Upper lobe of left lung (tissue), 4 donors: ENCODE results near the gene LONP2.

ENCODE experiments used
- EP300 ChIP-seq, 4 donors: sonication (generic); formaldehyde crosslinking; IDR thresholded peaks; one replicate each; pipeline ENCODE4 v1.5.1; 2017; ENCODE audit warnings: antibody characterized with exemption in 4 of 4, control low read depth in 2 of 4
- POLR2A ChIP-seq, 4 donors: fragments of 450-650 bp; IDR thresholded peaks; one replicate each; pipeline ENCODE4 v1.5.1; 2016 to 2017; ENCODE audit warnings: antibody characterized with exemption in 4 of 4, mild to moderate bottlenecking in 2 of 4
- POLR2AphosphoS5 ChIP-seq, 2 donors: sonication (generic); formaldehyde crosslinking; IDR thresholded peaks; one replicate each; pipeline ENCODE4 v1.5.1; 2017; ENCODE audit warnings: antibody characterized with exemption in 2 of 2
- TF ChIP-seq, protein P1 (sequence below), 6 experiments: fragments of 450-650 bp in 4 of 6; fragments of 200-600 bp in 2 of 6; sonication (generic) in 2 of 6; IDR thresholded peaks; one replicate each; pipeline ENCODE4 v1.5.1; 2016 to 2019; ENCODE audit warnings: antibody characterized with exemption in 6 of 6

GRCh38 chr16:48271728-48272127, 27.6 kb downstream of the LONP2 start:
- no peak for TF ChIP-seq POLR2A (IDR thresholded peaks at IDR 0.05)
- TF ChIP-seq, protein P1, sequence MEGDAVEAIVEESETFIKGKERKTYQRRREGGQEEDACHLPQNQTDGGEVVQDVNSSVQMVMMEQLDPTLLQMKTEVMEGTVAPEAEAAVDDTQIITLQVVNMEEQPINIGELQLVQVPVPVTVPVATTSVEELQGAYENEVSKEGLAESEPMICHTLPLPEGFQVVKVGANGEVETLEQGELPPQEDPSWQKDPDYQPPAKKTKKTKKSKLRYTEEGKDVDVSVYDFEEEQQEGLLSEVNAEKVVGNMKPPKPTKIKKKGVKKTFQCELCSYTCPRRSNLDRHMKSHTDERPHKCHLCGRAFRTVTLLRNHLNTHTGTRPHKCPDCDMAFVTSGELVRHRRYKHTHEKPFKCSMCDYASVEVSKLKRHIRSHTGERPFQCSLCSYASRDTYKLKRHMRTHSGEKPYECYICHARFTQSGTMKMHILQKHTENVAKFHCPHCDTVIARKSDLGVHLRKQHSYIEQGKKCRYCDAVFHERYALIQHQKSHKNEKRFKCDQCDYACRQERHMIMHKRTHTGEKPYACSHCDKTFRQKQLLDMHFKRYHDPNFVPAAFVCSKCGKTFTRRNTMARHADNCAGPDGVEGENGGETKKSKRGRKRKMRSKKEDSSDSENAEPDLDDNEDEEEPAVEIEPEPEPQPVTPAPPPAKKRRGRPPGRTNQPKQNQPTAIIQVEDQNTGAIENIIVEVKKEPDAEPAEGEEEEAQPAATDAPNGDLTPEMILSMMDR (IDR thresholded peaks at IDR 0.05), result no peak
- no peak for TF ChIP-seq POLR2AphosphoS5 (IDR thresholded peaks at IDR 0.05)
- TF ChIP-seq EP300 (IDR thresholded peaks at IDR 0.05), result no peak
